BLaER1 (cell line): ENCODE results near the gene TPO.

Experiments
- H3K27ac ChIP-seq: shearing (Covaris generic); formaldehyde crosslinking; 2 replicates; pipeline ENCODE4 v1.8.1; 2022
- H3K27me3 ChIP-seq: shearing (Covaris generic); formaldehyde crosslinking; 2 replicates; pipeline ENCODE4 v1.8.1; 2022
- H3K36me3 ChIP-seq: shearing (Covaris generic); formaldehyde crosslinking; 2 replicates; pipeline ENCODE4 v1.8.1; 2022
- H3K4me1 ChIP-seq: shearing (Covaris generic); formaldehyde crosslinking; 2 replicates; pipeline ENCODE4 v1.8.1; 2022
- H3K4me2 ChIP-seq: shearing (Covaris generic); formaldehyde crosslinking; 2 replicates; pipeline ENCODE4 v1.8.1; 2022
- H3K4me3 ChIP-seq: shearing (Covaris generic); formaldehyde crosslinking; 2 replicates; pipeline ENCODE4 v1.8.1; 2022
- H3K9ac ChIP-seq: shearing (Covaris generic); formaldehyde crosslinking; 2 replicates; pipeline ENCODE4 v1.8.1; 2022
- H3K9me3 ChIP-seq: shearing (Covaris generic); formaldehyde crosslinking; 2 replicates; pipeline ENCODE4 v1.8.1; 2022
- H4K20me1 ChIP-seq: shearing (Covaris generic); formaldehyde crosslinking; 2 replicates; pipeline ENCODE4 v1.8.1; 2022
- Cebpa-rat ChIP-seq: shearing (Covaris generic); IDR thresholded peaks from 2 replicates; pipeline ENCODE4 v1.8.1; 2022

Gene TPO

GRCh38 chr2:1503471-1504310 lies 90.4 kb downstream of the TPO start:
- Histone ChIP-seq H3K4me2 (peak overlapping the region; percentile 58), H3K4me3 (no peak overlapping the region), H3K27ac (no peak overlapping the region; the same call in 1 of the 2 replicates), H3K9me3 (no peaks in the 10 kb centered on the region), H3K27me3 (no peaks in the 10 kb centered on the region), H3K36me3 (no peaks in the 10 kb centered on the region), H4K20me1 (no peaks in the 10 kb centered on the region), H3K4me1 (peaks cover 60% of the 10 kb centered on the region), H3K9ac (no peak overlapping the region)
- no peak for TF ChIP-seq Cebpa-rat

GRCh38 chr2:1504311-1504750 lies 91.1 kb downstream of the TPO start:
- Histone ChIP-seq H3K9ac (no peak overlapping the region), H4K20me1 (no peaks in the 10 kb centered on the region), H3K27me3 (no peaks in the 10 kb centered on the region), H3K4me2 (peak overlapping the region; percentile 58), H3K4me1 (peaks cover 54% of the 10 kb centered on the region), H3K27ac (no peak overlapping the region), H3K4me3 (no peak overlapping the region), H3K36me3 (no peaks in the 10 kb centered on the region), H3K9me3 (peaks cover 2% of the 10 kb centered on the region; the same call in 1 of the 2 replicates)
- no peak for TF ChIP-seq Cebpa-rat

DNA sequence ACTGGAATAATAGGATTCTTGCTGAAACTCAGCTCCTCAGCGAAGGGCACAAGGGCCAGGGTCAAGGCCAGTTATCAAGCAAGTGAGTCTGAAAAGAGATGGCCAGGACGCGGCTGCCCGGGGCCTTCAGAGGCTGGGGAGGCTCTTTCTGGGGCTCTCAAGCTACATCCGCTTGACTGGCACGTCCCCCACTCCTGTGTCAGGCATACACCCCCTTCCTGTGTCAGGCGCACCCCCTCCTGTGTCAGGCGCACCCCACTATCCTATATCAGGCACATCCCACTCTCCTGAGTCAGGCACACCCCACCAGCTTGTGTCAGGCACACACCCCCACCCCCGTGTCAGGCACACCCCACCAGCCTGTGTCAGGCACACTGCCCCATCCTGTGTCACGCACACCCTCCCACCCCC lies 91.8 kb downstream of the TPO start:
- Histone ChIP-seq H3K9me3 (peaks cover 6% of the 10 kb centered on the region; the same call in 1 of the 2 replicates), H3K4me1 (peaks cover 47% of the 10 kb centered on the region), H3K4me2 (no peak overlapping the region; the same call in 1 of the 2 replicates), H3K4me3 (no peak overlapping the region), H4K20me1 (no peaks in the 10 kb centered on the region), H3K36me3 (no peaks in the 10 kb centered on the region), H3K27ac (no peak overlapping the region), H3K9ac (no peak overlapping the region), H3K27me3 (no peaks in the 10 kb centered on the region)
- TF ChIP-seq Cebpa-rat = no peak

GRCh38 chr2:1509271-1510065 lies 96.2 kb downstream of the TPO start:
- Histone ChIP-seq H3K4me1 (peaks cover 19% of the 10 kb centered on the region), H3K4me2 (no peak overlapping the region), H3K27ac (no peak overlapping the region), H3K36me3 (no peaks in the 10 kb centered on the region; the same call in 1 of the 2 replicates), H3K27me3 (no peaks in the 10 kb centered on the region), H3K9me3 (peaks cover 10% of the 10 kb centered on the region; the same call in 1 of the 2 replicates), H4K20me1 (no peaks in the 10 kb centered on the region), H3K4me3 (no peak overlapping the region), H3K9ac (no peak overlapping the region)
- TF ChIP-seq Cebpa-rat = no peak

DNA sequence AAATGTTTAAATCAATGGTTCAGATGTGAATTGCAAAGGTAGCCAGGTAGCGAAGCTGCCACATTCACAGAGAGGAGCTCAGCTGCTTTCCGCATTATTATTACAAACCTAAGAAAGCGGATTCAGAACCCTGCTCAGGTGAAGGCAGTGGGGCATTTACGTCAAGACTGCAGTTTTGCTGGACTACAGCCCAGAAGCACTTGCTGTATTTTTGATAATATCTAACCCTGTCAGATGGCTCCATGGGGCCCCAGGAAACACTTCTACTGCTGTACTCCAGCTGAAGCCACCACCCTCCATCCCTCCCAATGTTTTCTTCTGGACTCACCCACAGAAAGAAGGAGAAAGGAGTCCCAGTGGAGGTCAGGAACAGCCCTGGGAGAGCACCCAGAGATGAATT lies 96.9 kb downstream of the TPO start:
- H3K27me3 ChIP-seq = no peaks in the 10 kb centered on the region
- peaks cover 24% of the 10 kb centered on the region for H3K4me1 ChIP-seq
- no peak for TF ChIP-seq Cebpa-rat
- no peak overlapping the region for H3K9ac ChIP-seq
- no peaks in the 10 kb centered on the region for H4K20me1 ChIP-seq
- H3K4me3 ChIP-seq = no peak overlapping the region
- H3K4me2 ChIP-seq = no peak overlapping the region
- H3K9me3 ChIP-seq = peaks cover 10% of the 10 kb centered on the region; the same call in 1 of the 2 replicates
- no peak overlapping the region for H3K27ac ChIP-seq
- H3K36me3 ChIP-seq = no peaks in the 10 kb centered on the region; the same call in 1 of the 2 replicates

GRCh38 chr2:1511455-1511854 lies 98.2 kb downstream of the TPO start:
- H4K20me1 ChIP-seq = no peaks in the 10 kb centered on the region
- H3K9me3 ChIP-seq = peaks cover 10% of the 10 kb centered on the region; the same call in 1 of the 2 replicates
- H3K27ac ChIP-seq = no peak overlapping the region
- H3K36me3 ChIP-seq = no peaks in the 10 kb centered on the region; the same call in 1 of the 2 replicates
- no peak overlapping the region for H3K9ac ChIP-seq
- H3K4me3 ChIP-seq = no peak overlapping the region
- no peak for TF ChIP-seq Cebpa-rat
- peaks cover 37% of the 10 kb centered on the region for H3K4me1 ChIP-seq
- no peak overlapping the region for H3K4me2 ChIP-seq
- H3K27me3 ChIP-seq = no peaks in the 10 kb centered on the region

DNA sequence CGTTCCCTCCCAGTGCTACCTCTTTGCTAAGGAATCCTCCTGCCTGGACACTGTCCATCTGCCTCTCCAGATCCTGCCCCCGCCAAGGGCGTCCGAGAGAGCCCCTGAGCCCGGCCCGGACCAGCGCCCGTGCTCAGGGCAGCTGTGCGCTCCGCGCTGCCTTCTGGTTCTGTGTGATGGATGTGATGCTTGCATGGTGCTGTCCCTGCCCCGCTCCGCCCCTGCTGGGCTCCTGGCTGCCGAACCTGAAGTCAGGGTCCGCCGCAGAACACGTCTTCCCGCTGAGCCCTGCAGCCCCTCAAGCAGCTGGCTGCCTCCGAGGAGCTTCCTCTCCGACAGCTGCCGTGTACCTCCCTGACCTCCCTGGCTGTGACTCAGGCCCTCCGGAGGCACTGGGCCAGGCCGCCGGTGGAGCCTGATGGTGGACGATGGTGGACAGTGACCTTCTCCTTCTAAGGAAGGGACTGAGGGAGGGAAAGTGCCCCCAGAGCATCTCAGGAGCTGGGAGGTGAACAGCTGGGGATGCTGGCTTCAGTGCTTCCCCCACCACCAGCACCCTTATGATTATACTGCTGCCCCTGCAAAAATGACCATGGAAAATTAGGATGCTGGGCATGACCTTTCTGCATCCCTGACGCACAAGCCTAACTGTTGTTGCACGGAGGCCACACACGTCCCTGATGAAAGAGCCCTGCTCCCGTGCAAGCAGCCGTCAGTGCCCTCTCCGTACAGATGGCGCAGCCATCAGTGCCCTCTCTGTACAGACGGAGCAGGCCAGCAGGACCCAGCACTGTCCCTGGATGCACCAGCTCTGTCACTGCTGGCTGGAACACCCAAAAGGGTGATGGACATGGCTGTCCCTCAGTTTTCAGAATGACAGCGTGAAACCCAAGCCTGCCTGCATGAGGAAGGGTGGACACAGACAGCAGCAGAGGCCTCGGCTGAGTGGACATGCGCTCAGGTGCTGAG lies 99.3 kb downstream of the TPO start:
- Histone ChIP-seq H3K4me2 (no peak overlapping the region), H3K4me1 (peaks cover 48% of the 10 kb centered on the region), H3K9me3 (peaks cover 10% of the 10 kb centered on the region; the same call in 1 of the 2 replicates), H3K4me3 (no peak overlapping the region), H3K36me3 (no peaks in the 10 kb centered on the region; the same call in 1 of the 2 replicates), H3K27me3 (no peaks in the 10 kb centered on the region), H3K9ac (no peak overlapping the region), H4K20me1 (no peaks in the 10 kb centered on the region), H3K27ac (peak overlapping the region; percentile 38; the same call in 1 of the 2 replicates)
- TF ChIP-seq Cebpa-rat = no peak

DNA sequence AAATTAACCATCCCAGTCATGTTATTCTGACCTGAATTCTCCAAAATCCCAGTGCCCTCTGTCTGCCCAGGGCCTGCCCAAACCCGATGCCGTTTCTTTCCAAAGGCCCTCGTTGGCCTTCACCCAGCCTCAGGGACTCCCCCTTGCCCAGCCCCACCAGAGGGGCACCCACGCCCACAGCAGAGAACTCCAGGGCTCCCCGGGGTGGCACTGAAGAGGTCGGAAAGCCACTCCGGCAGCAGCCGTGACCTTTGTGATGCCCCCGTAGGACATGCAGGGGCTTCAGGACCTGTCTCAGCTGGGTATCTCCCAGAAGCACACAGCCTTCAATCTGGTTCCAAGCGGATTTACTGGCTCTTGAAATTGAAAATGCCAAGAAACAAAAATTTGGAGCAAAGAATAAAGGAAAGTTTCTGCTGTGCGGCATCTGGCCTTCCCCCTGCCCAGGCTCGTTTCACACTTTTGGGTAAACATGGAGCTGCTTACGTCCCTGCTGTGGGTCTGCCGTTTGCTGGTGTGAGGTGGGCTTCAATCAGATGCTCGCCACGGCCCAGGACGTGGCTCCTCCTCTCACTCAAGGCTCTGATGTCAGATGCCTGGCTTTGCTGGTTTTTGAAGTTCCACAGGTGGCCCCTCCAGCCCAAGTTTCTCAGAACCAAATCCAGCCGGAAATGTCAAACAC lies 101.3 kb downstream of the TPO start:
- H3K27me3 ChIP-seq = no peaks in the 10 kb centered on the region
- H3K36me3 ChIP-seq = no peaks in the 10 kb centered on the region; the same call in 1 of the 2 replicates
- TF ChIP-seq Cebpa-rat = no peak
- H3K9ac ChIP-seq = no peak overlapping the region
- H3K9me3 ChIP-seq = 0 out of 2 replicates have a peak, but pooled peaks cover 5% of the 10 kb centered on the region
- H3K4me3 ChIP-seq = no peak overlapping the region
- H4K20me1 ChIP-seq = no peaks in the 10 kb centered on the region
- peaks cover 67% of the 10 kb centered on the region for H3K4me1 ChIP-seq
- peak overlapping the region; percentile 31; the same call in 1 of the 2 replicates for H3K4me2 ChIP-seq
- H3K27ac ChIP-seq = 0 out of 2 replicates have a peak overlapping the region, but pooled peaks have one; percentile 9
